ENCODE results near the gene DNAJC15. TPM values are rescaled to one million over a fixed set of nuclear protein-coding genes. Genes with fewer than 3 reads are reported as not detected.

DNAJC15 gene
- total RNA-seq, 1 experiment from 2014 or later = 8.4 TPM

GRCh38 chr13:43135516-43135915, 112.1 kb downstream of the DNAJC15 start:
- in situ Hi-C loops (cut with HindIII; ENCODE audit: low sequenced_read_pairs) = no loop called here
- no peak for DNase-seq (ENCODE audit: low spot score)

GRCh38 chr13:43136920-43137575, 113.7 kb downstream of the DNAJC15 start:
- in situ Hi-C loops (cut with HindIII; ENCODE audit: low sequenced_read_pairs) = no loop called here
- no peak for DNase-seq (ENCODE audit: low spot score)

- DNase-seq (ENCODE audit: low spot score) = no peak
- in situ Hi-C loops (cut with HindIII; ENCODE audit: low sequenced_read_pairs) = no loop called here
These were observed 115.8 kb downstream of the DNAJC15 start for GRCh38 chr13:43139211-43139610.

- DNase-seq (ENCODE audit: low spot score) = no peak
These were observed 116.5 kb downstream of the DNAJC15 start for GRCh38 chr13:43139921-43140320.

GRCh38 chr13:43140985-43141384, 117.6 kb downstream of the DNAJC15 start:
- in situ Hi-C loops (cut with HindIII; ENCODE audit: low sequenced_read_pairs) = no loop called here
- no peak for DNase-seq (ENCODE audit: low spot score)

More at GRCh38 chr13:43139921-43140320, 116.5 kb downstream of the DNAJC15 start:
- in situ Hi-C loops (cut with HindIII; ENCODE audit: low sequenced_read_pairs) = no loop called here

GRCh38 chr13:43141685-43142084, 118.3 kb downstream of the DNAJC15 start:
- in situ Hi-C loops (cut with HindIII; ENCODE audit: low sequenced_read_pairs) = no loop called here
- DNase-seq (ENCODE audit: low spot score) = no peak

- no peak for DNase-seq (ENCODE audit: low spot score)
- in situ Hi-C loops (cut with HindIII; ENCODE audit: low sequenced_read_pairs) = no loop called here
These were observed 120.2 kb downstream of the DNAJC15 start for GRCh38 chr13:43143591-43143990.

GRCh38 chr13:43145534-43146196, 122.3 kb downstream of the DNAJC15 start:
- no peak for DNase-seq (ENCODE audit: low spot score)
- in situ Hi-C loops (cut with HindIII; ENCODE audit: low sequenced_read_pairs) = no loop called here

- in situ Hi-C loops (cut with HindIII; ENCODE audit: low sequenced_read_pairs) = no loop called here
- no peak for DNase-seq (ENCODE audit: low spot score)
These were observed 123.0 kb downstream of the DNAJC15 start for GRCh38 chr13:43146400-43146799.

GRCh38 chr13:43150369-43151207, 127.2 kb downstream of the DNAJC15 start:
- in situ Hi-C loops (cut with HindIII; ENCODE audit: low sequenced_read_pairs) = no loop called here

GRCh38 chr13:43153436-43154090, 130.2 kb downstream of the DNAJC15 start:
- no peak for DNase-seq (ENCODE audit: low spot score)
- in situ Hi-C loops (cut with HindIII; ENCODE audit: low sequenced_read_pairs) = no loop called here

More at GRCh38 chr13:43150369-43151207, 127.2 kb downstream of the DNAJC15 start:
- DNase-seq (ENCODE audit: low spot score) = no peak

- in situ Hi-C loops (cut with HindIII; ENCODE audit: low sequenced_read_pairs) = no loop called here
- no peak for DNase-seq (ENCODE audit: low spot score)
These were observed 130.8 kb downstream of the DNAJC15 start for GRCh38 chr13:43154156-43154651.

GRCh38 chr13:43154839-43155238, 131.5 kb downstream of the DNAJC15 start:
- no peak for DNase-seq (ENCODE audit: low spot score)
- in situ Hi-C loops (cut with HindIII; ENCODE audit: low sequenced_read_pairs) = no loop called here

- DNase-seq (ENCODE audit: low spot score) = no peak
- in situ Hi-C loops (cut with HindIII; ENCODE audit: low sequenced_read_pairs) = no loop called here
These were observed 133.5 kb downstream of the DNAJC15 start for GRCh38 chr13:43156916-43157315.

- DNase-seq (ENCODE audit: low spot score) = no peak
- in situ Hi-C loops (cut with HindIII; ENCODE audit: low sequenced_read_pairs) = no loop called here
These were observed 134.4 kb downstream of the DNAJC15 start for GRCh38 chr13:43157796-43158195.

GRCh38 chr13:43158516-43158915, 135.1 kb downstream of the DNAJC15 start:
- in situ Hi-C loops (cut with HindIII; ENCODE audit: low sequenced_read_pairs) = no loop called here
- DNase-seq (ENCODE audit: low spot score) = no peak

GRCh38 chr13:43159026-43159461, 135.7 kb downstream of the DNAJC15 start:
- in situ Hi-C loops (cut with HindIII; ENCODE audit: low sequenced_read_pairs) = no loop called here
- no peak for DNase-seq (ENCODE audit: low spot score)
